Stimulated activated CD8-positive, alpha-beta memory T cell treated with anti-CD3 and anti-CD28 coated beads, Interleukin-12 subunit alpha, Interleukin-12 subunit beta, amount 100 ng/mL, for 24 hours (primary cell): Measurements from ENCODE around the gene OR7D4.
A peak's percentile ranks its signal among the peaks of the same experiment; 100 is the strongest.
"Not testable (repeated sequence)": the region's sequence is repeated elsewhere in the genome, so short reads cannot be mapped to it uniquely, and the experiment has no call there.

Experiments used
- DNase-seq: peaks from one replicate; pipeline ENCODE4 v3.0.0-alpha.2; 2020; ENCODE audit errors: extremely low read depth

The OR7D4 gene

GRCh38 chr19:9219489-9219888 lies at the start of gene OR7D4:
TSS of gene OR7D4 (minus strand) at chr19:9219589. CDS start at chr19:9214837, 4,752 bp downstream.
- DNase-seq, result no peak

DNA sequence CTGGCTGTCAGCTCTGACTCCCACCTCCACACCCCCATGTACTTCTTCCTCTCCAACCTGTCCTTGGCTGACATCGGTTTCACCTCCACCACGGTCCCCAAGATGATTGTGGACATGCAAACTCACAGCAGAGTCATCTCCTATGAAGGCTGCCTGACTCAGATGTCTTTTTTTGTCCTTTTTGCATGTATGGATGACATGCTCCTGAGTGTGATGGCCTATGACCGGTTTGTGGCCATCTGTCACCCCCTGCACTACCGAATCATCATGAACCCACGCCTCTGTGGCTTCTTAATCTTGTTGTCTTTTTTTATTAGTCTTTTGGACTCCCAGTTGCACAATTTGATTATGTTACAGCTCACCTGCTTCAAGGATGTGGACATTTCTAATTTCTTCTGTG lies 31.8 kb upstream of the OR7D4 start:
- DNase-seq, result no peak

DNA sequence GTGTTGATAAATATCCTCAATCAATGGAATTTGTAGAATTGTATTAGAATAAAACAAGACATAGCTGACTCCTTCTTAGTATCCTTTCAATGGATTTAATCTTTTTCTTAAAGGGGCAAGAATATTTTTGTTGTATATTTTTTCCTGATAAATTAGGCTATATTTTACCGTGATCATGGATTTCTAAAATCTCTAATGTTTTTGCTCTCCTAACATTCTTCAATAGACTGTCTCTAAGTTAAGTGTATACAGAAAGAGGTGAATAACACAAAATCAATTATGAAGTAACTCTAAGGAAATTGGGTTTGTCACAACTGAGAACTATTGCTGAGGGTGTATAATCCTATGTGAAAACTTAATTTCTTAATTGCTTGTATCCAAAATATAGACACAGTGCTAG lies 31.2 kb upstream of the OR7D4 start, which contains the start of gene OR7E24:
TSS of gene OR7E24 (plus strand) at position 301 of the 400 bp plus-strand sequence. CDS start 114 bp downstream, outside the sequence.
- DNase-seq, result no peak

DNA sequence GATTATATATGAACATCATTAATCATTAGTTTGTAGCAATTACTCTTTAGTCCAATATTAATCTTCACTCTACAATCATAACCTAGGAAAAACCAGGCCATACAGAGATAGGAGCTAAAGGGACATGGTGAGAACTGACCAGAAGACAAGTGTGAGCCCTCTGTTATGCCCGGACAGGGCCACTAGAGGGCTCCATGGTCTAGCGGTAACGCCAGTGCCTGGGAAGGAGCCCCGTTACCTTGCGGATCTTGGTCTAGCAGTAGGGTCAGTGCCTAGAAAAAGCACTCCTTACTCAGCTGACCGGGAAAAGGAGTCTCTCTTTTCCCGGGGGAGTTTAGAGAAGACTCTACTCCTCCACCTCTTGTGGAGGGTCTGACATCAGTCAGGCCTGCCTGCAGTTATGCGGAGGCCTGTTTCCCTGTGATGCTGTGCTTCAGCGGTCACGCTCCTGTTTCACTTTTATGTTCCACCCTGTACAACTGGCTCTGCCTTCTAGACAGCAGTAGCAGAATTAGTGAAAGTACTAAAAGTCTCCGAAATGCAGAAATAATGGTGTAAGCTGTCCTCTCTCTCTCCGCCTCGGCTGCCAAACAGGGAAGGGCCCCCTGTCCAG lies 13.8 kb downstream of the OR7D4 start:
- peak; percentile 21 for DNase-seq

DNA sequence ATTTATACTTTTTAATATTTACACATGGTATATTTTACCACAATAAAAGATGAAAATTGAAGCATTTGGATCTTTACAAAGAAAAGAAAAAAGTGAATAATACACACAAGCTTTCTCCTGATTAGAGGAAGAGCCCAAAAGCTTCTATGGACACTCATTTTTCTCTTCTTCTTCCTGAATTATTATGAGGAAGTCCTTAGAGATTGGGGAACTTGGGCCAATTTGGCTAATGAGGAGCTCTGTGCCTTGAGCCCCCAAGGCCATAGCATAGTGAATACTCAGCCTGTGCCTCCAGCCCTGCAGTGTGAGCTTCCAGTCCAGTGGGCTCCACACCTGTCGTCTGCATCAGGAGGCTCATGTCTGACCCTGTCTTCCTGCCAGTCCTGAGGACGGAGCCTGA lies 21.3 kb downstream of the OR7D4 start:
- DNase-seq, result not testable (repeated sequence)

DNA sequence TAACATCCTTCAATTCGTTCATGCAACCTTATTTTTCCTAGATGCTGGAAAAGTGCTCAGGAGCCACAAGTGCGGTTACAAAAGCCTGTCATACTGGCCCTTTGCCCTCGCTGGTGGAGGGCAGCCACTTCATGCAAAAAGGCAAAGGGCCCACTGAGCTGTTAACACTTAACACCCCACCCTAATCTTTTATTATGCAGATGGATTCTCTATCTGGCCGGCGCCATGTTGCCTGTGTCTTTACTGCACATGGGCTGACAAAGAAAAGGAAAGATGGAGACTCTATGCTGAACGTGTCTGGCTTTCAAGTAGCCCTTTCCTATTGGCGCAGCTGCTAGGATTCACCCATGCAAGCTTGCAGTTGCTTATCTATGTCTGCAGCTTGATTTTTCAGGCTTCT lies 29.9 kb downstream of the OR7D4 start:
- no peak for DNase-seq

- DNase-seq, result no peak
These were observed 32.2 kb downstream of the OR7D4 start for GRCh38 chr19:9187191-9187590.

GRCh38 chr19:9183000-9183399 lies 36.4 kb downstream of the OR7D4 start:
- DNase-seq, result no peak

- DNase-seq, result no peak
These were observed 40.5 kb downstream of the OR7D4 start, which contains the start of gene OR7D2 for GRCh38 chr19:9178901-9179300. TSS of gene OR7D2 (plus strand) at chr19:9178979. CDS start at chr19:9185782, 6,803 bp downstream.

DNA sequence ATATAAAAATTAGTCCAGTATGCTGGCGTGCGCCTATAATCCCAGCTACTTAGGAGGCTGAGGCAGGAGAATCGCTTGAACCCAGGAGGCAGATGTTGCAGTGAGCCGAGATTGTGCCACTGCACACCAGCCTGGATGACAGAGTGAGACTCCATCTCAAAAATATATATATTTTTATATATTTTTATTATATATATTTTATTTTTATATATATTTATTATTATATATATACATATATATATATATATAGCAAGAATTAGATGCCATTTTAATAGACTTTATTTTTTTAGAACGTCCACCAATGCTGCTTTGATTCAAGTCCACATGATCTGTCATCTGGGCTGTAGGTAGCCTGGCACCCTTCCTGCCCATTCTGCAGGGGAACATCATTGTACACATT lies 44.1 kb downstream of the OR7D4 start:
- DNase-seq, result no peak

GRCh38 chr19:9171393-9171991 lies 47.9 kb downstream of the OR7D4 start:
- DNase-seq, result no peak

DNA sequence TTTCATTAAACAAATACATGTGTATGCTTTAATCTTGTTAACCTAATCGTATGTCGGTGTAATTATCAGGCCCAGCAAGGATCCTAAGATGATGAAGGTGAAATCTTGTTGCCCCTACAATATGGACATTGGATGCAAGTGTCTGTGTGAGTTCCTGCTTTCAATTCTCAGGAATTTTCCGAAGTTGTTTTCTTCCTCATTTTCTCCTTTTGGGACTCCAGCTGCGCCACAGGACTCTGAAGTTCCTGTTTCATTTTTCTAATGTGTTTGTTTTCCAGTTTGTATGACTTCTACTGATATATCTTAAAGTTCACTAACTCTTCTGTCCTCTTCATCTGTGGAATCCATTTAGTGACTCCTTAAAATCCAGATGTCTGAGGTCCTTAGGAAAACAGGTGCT lies 52.5 kb downstream of the OR7D4 start:
- DNase-seq, result no peak

GRCh38 chr19:9165261-9165660 lies 54.1 kb downstream of the OR7D4 start:
- DNase-seq, result no peak

DNA sequence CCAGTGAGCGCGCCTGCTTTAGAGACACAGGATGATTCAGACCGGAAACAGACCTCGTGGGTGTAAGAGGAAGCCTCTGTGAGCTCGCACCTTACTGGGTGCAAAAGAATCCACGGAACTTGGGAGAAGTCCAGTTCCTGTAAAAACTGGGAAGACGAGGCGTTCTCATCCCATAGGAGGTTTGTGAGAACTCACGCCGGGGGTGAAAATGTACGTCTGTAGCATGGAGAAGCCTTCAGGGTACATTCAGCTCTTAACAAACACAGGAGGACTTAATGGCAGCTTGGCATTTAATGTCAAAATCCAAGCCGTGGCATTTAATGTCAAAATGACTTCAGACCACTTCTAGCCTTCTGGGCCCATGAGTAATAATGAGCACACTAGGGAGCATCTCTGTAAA lies 58.0 kb downstream of the OR7D4 start:
- no peak for DNase-seq
